Measurements from ENCODE around the gene GPR89B.

GRCh38 chr1:147924813-147925212 is 3.4 kb upstream of the GPR89B start:
- no peak for TF ChIP-seq EZH2phosphoT487 (IDR thresholded peaks at IDR 0.05; ENCODE audit: borderline replicate concordance)
- no peak for TF ChIP-seq CTCF (conservative IDR thresholded peaks at IDR 0.05; ENCODE audit: low read length)

Measured in Loucy (cell line).